Measurements from ENCODE around the gene PRR29.
"Not testable (repeated sequence)": the region's sequence is repeated elsewhere in the genome, so short reads cannot be mapped to it uniquely, and the experiment has no call there.

Gene PRR29

DNA sequence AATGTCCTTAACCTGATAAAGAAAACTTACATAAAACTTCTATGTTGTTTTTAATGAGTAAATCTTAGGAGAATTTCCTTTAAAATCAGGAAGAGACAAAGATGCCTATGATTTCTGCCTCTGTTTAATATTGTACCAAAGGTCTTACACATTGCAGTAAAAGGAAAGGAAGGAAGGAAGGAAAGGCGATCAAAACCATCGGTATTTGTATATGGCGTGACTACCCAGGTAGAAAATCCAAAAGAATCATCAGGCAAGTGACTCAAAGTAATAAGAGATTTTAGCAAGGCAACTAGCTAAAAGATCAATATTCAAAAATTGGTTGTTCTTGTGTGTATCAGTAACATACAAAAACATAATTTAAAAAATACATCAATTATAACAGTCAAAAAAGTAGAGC, 18.8 kb downstream of the PRR29 start:
- no peak for DNase-seq

DNA sequence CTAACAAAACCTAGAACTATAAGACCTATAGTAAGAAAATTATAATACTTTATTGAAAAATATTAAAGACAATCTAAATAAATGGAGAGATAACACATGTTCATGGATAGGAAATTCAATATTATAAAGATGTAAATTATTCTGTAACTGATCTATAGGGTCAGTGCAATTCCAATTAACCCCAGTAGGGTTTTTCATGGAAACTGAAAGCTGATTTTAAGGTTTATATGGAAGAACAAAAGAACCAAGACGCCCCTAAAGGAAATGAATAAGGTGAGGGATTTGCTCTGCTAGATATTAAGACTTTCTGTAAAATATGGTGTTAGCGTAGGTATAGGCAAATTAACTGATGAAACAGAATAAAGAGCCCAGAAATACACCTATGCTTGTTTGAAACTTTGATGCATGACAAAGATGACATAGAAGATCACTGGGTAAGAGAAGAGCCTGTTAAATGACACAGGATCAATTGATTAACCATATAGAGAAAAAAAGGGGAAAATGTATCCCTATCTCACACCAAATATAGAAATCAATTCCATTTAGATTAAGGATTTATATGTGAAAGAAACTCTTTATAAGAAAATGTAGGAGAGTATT, 19.3 kb downstream of the PRR29 start:
- no peak for DNase-seq

DNA sequence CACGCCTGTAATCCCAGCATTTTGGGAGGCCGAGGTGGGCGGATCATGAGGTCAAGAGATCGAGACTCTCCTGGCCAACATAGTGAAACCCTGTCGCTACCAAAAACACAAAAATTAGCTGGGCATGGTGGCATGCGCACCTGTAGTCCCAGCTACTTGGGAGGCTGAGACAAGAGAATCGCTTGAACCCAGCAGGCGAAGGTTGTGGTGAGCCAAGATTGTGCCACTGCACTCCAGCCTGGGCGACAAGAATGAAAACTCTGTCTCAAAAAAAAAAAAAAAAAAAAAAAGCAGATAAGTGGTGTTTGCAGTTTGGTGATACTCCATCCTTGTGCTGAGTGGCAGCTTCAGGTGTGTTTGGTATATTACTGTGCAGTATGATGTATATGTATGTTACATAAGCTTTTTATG, 21.4 kb downstream of the PRR29 start:
- DNase-seq, result not testable (repeated sequence)

GRCh38 chr17:64020056-64020766, 22.1 kb downstream of the PRR29 start, which contains the start of gene ICAM2:
Gene ICAM2 (minus strand): TSS chr17:64020633. CDS start chr17:64006691, 13,942 bp downstream.
- DNase-seq, result no peak

GRCh38 chr17:64022611-64023063, 24.5 kb downstream of the PRR29 start:
- DNase-seq, result no peak

DNA sequence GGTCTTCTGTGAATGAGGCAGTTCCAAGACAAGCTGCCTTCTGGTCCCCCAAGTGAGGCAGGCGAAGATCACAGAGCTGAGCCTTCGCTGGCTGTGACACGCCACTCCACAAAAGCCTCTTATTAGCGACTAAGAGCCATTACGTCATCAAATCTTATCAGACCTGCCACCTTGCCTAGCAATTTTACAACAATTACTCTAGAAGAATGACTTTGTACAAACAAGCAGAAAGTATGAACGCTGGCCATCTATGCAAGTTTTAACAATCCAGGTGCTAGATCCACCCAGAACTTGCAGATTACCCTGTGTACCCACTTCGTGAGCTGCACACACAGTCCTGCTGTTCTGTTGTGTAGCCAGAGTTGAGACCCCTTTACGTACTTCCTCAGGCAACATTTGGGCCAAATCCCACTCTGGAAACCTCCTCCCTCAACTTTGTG, 26.1 kb downstream of the PRR29 start:
- no peak for DNase-seq

GRCh38 chr17:64024781-64025731, 26.9 kb downstream of the PRR29 start:
- no peak for DNase-seq

GRCh38 chr17:64025732-64026294, 27.7 kb downstream of the PRR29 start:
- DNase-seq, result peak; percentile 73

DNA sequence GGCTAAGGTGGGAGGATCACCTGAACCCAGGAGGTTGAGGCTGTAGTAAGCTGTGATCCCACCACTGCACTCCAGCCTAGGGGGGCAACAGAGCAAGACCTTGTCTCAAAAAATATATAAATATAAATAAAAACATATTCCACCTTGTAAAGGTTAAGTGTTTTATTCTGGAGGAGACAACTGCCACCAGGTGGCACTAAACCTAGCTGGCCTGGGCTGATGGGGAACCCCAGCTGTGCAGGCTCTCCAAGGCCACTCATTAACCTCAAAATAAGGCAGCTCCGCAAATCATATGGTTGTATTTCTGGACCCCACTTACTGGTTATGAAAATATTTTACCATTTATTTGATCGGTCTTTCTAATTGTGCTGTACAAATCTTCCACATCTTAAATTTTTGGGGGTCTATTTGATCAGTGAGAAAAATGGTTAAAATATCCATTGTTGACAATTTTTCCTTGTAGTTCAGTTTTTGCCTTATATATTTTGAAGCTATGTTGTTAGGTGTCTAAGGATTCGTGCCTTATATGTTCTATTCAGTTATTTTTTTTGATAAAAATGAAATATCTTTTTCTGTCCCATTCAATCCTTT, 30.8 kb downstream of the PRR29 start:
- DNase-seq, result peak; percentile 18

GRCh38 chr17:64032081-64032480, 33.9 kb downstream of the PRR29 start:
- no peak for DNase-seq

- DNase-seq, result no peak
Measured at GRCh38 chr17:64036198-64036922, 38.2 kb downstream of the PRR29 start.

DNA sequence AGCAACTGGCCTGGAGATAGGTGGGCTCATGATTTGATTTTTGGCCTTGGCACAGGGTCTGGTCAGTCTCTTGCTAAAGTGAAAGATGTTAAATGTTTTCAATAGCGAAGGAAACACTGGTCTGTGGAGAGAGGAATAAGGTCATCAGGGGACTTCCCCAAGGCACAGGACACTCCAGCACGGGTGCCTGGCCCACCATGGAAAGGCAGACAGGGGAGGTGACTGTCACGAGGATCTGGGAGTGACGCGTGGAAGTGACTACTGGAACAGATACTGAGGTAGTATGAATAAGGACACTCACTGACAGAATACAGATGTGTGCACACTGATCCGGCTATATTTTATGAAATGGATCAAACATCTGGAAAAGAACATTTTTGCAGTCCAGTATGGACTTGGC, 39.0 kb downstream of the PRR29 start:
- no peak for DNase-seq

DNA sequence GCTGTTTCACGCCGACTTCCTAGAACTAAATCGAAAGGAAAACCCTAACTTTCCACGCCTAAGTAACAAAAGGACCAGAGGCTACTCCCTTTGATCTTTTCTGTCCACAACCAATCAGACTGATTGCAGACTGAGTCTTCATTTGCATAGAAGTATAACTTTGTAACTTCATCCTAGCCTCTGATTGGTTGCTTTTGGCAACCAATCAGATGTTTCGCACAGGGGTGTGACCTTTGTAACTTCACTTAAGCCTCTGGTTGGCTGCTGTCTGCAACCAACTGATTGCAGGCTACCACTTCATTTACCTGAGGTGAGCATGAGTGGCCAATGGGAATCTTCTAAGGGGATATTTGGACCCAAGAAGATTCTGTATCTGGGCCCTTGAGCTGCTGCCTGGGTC, 39.7 kb downstream of the PRR29 start:
- DNase-seq, result no peak

DNA sequence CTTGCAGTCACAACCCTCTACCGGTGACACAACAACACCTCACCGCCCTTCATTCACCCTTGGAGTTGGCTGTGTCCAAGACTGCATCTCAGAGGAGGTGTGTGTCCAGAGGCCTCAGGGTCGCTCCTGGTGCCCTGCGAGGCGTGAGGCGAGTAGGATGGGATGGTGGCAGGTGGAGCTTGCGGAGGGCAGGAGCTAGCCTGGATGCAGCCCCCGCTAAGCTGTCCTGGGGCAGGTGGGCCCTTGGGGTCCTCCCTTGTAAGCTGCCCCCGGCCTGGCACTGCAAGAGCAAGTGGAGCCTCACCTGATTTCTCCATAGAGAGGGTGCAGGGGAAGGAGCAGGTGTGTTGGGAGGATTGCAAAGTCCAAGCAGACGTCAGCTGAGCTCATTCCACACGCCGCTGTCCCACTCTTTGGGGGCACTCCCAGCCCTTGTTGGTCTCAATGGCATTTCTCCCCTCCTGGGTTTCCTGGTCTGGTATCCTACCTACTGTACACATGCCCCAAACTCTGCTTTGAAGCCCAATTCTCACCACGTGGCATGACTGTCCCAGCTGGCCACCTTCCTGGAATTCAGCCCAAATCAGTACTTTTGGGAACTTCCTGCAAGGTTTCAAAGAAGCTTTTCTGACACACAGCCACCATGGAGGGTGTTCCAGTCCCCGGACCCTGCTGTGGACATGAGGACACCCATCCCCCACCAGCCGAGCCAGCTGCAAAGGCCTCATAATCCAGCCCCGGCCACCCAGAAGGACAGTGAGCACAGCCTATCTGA, 40.4 kb downstream of the PRR29 start:
- DNase-seq, result no peak

GRCh38 chr17:64039106-64039400, 40.9 kb downstream of the PRR29 start:
- DNase-seq, result no peak

DNA sequence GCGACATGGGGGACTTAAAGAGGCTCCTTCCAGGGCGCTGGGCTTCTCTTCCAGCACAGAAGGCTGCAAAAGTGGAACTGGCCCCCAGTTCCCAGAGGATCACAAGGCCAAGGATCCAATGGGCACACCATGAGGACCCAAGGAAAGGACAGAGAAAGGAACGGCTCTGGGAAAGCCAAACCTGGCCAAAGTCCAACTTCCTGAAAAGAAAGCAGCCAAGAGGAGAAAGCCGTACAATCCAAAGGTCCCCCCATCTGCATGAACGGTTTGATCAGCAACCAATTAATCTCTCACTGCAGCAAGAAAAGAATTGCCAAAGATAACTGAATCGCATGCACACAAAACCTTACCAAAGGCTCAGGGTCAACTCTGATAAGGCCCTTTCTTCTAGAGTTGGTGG, 42.1 kb downstream of the PRR29 start:
- DNase-seq, result no peak

GRCh38 chr17:64041912-64042311, 43.8 kb downstream of the PRR29 start:
- no peak for DNase-seq

- no peak for DNase-seq
Measured at GRCh38 chr17:64042700-64043485, 44.7 kb downstream of the PRR29 start.

DNA sequence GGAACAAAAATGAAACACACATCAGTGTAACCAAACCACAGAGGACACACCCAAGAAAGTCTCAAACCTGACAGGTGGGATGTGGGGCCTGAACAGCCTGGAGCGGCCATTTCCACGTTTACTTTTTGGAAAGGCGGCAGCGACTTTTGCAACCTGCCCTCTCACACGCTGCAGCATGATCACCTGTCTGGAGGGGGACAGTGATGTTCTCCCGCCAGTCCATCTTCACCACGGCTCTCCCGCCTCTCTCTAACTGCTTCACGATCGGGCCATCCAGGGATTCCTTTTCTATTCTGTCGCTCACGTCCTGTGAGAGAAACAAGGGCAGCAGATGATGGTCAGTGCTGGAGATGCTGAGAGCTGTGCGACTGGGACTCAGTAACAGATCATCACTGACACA, 47.0 kb downstream of the PRR29 start:
- no peak for DNase-seq

DNA sequence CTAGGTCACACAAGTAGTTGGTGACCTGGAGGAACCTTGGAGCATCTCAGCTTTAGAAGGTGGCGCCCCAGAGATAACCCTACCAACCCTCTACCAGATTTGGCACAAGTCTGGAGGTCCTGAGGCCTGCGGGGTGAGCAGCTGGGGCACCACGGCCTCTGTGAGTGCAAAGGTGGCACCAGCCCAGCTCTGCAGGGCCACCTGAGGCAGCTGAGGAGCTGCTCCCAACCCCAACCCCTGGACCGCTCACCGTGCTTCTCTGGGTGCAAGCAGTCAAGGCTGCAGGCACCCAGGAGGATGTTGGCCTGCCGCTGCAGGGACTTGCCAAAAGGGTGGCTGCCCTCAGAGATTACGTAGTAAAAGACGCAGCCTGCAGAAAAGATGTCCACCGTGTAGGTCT, 50.7 kb downstream of the PRR29 start:
- DNase-seq, result no peak

DNA sequence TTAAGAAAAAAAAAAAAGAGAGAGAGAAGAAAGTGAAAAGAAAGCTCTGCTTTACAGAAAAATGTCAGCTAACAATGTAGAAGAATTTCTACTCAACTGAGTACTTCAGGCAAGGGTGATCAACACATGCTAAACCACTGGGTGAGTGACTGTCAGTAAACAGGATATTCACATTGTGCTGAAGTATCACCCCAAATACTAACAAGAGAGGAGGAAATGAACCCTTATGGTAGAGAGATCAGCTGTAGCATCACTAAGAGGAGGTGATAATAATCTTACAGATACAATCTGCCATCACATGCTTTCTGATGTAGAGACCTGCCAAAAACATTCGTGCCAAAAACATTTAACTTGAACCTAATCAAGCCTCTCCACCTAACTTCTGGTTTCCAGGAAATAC, 53.0 kb downstream of the PRR29 start:
- no peak for DNase-seq

All from NCI-H1105 treated with DMSO at 0.1 percent for 48 hours (cell line).